Epithelial cell of esophagus (primary cell): ENCODE data around the gene AEBP1.

Source experiments
- DNase-seq: peaks from one replicate; pipeline ENCODE4 v3.0.0; 2010; ENCODE audit warnings: low read depth
- H3K4me3 ChIP-seq: 2 replicates; pipeline ENCODE4 v1.5.1; 2011; ENCODE audit warnings: mild to moderate bottlenecking, low read length, control low read depth
- TF ChIP-seq, protein P1 (sequence below): IDR thresholded peaks from 2 replicates; pipeline ENCODE4 v1.5.1; 2011; ENCODE audit warnings: low read depth, mild to moderate bottlenecking, low read length, control low read depth, inconsistent platforms; ENCODE audit not compliant: insufficient read depth; ENCODE audit errors: missing control alignments

The AEBP1 gene

DNA sequence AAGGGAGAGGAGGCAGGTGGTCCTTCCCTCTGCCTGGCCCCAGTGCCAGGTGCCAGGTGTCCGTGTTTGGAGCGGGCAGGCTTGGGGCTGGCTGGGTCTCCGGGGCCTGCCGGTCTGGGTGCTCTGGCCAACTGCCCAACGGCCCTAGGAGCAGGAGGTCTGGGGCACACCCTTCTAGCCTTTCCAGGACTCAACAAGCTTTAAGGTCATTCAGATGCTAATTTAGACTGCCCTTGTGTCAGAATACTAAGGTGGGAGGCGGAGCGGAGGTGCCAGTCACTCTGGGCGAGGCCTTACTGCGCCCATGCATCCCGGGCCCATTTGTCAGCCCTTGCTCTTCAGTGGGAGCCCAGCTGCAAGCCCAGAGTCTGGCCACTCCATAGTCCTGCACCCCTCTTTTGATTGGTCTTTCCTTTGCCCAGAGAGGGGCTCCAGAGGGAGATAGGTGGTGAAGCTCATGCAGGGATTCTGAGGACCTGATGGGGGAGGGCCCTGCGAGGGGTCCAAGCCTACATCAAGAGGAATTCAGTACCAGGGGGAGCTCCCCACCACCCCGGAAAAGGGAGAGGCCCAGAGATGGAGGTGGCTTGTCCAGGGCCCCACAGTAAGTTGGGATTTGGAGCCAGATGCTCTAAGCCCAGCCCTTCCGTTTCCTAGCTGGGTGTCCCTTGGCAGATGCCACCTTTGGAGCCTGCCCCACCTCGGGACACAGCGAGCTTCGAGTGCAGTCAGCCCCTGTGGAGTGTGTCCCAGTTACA lies 40.1 kb upstream of the AEBP1 start:
- H3K4me3 ChIP-seq = no peak overlapping the region
- TF ChIP-seq, protein P1, sequence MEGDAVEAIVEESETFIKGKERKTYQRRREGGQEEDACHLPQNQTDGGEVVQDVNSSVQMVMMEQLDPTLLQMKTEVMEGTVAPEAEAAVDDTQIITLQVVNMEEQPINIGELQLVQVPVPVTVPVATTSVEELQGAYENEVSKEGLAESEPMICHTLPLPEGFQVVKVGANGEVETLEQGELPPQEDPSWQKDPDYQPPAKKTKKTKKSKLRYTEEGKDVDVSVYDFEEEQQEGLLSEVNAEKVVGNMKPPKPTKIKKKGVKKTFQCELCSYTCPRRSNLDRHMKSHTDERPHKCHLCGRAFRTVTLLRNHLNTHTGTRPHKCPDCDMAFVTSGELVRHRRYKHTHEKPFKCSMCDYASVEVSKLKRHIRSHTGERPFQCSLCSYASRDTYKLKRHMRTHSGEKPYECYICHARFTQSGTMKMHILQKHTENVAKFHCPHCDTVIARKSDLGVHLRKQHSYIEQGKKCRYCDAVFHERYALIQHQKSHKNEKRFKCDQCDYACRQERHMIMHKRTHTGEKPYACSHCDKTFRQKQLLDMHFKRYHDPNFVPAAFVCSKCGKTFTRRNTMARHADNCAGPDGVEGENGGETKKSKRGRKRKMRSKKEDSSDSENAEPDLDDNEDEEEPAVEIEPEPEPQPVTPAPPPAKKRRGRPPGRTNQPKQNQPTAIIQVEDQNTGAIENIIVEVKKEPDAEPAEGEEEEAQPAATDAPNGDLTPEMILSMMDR = no peak
- no peak for DNase-seq

DNA sequence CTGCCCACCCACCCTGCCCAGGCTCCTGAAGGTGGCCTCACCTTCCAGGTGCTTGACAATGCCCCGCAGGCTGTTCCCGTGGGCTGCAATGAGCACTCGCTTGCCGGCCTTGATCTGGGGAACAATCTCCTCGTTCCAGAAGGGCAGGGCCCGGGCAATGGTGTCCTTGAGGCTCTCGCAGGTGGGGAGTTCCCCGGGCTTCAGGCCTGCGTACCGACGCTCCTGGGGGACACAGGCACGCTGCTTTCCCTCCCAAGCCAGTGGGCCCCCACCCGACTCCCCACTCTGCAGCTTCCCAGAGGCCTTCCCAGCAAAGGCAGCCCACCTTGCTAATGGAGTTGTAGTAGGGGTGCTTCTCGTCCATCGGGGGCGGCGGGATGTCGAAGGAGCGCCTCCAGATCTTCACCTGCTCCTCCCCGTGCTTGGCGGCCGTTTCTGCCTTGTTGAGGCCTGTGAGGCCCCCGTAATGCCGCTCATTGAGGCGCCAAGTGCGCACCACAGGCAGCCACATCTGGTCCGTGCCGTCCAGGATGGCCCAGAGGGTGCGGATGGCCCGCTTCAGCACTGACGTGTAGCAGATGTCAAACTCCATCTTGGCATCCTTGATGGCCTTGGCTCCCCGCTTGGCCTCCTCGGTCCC lies 39.2 kb upstream of the AEBP1 start:
- TF ChIP-seq, protein P1 = no peak
- no peak for DNase-seq
- H3K4me3 ChIP-seq = no peak overlapping the region

DNA sequence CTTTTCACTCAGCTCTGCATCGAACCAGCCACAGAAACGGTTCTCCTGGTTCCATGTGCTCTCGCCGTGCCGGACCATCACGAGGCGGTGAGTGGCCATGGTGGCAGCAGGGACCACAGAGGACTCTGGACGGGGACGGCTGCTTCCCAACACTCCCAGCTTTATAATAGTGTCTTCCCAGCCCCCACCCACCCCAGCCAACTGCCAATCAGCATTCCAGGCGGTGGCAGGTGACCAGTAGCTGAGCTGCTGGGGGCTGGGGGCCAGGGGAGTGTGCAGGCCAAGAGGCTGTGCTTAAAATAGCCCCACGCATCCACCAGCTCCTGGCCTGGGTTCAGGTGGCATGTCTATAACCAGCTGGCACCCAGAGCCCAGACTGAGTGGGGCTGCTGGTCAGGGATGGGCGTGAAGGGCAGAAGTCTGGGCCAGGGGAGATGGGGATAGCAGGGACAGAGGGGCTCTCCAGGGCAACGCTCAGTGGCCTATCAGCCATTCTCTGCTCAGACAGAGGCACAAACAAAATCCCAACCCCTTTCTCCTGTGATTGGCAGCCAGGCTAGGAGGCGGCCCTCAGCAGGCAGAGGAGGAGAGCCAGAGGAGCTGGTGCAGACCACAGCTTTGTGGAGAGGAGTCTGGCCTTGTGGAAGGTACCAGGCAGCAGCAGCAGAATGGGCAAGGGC lies 38.6 kb upstream of the AEBP1 start, which contains the start of gene PGAM2:
TSS of gene PGAM2 (minus strand) at position 137 of the 680 bp plus-strand sequence. CDS start at position 99, 38 bp downstream.
- DNase-seq = no peak
- no peak within 1 kb of the TSS for H3K4me3 ChIP-seq
- TF ChIP-seq, protein P1 = no peak

DNA sequence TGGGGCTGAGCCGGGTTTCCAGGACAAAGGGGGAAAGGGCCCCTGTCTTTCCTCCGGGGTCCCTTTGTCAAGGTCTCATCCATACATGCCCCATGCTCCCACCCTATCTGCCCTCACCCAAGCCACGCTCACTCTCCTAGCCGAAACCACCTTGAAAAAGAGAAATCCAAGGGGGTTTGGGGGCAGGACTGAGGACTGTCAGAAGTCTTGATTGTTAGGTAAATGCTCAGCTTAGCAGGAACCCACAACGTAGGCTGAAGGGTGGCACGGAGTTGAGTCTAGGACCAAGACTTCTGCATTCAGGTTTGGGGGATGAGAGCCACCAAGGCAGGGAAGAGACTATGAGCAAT lies 38.1 kb upstream of the AEBP1 start:
- no peak for DNase-seq
- no peak overlapping the region for H3K4me3 ChIP-seq
- TF ChIP-seq, protein P1 = no peak

DNA sequence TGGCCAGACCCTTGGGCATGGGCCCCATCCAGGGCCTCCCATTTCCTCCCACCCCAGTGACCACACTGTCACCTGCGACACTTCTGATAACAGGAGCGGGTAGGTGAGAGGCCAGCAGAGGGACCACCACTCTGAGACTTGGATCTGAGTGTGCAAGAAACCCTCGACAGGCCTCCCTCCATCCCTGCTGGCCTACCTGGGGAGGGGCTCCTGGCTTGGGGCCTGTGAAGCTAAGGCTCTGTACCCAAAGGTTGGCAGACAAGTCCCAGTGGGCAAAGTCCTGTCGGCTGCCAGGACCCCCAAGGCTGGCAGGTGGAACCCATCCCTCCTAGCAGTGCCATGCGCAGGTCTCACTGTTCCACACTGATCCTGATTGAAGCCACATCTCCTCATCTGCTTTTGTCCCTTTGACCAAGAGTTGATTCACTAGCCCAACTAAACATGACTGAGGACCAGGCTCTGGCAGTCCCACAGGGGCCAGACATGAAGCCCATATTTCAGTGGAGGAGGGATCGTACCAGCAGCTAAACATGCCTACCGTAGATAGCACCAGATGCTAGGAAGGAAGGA lies 37.6 kb upstream of the AEBP1 start:
- TF ChIP-seq, protein P1 = no peak
- DNase-seq = no peak
- H3K4me3 ChIP-seq = no peak overlapping the region

DNA sequence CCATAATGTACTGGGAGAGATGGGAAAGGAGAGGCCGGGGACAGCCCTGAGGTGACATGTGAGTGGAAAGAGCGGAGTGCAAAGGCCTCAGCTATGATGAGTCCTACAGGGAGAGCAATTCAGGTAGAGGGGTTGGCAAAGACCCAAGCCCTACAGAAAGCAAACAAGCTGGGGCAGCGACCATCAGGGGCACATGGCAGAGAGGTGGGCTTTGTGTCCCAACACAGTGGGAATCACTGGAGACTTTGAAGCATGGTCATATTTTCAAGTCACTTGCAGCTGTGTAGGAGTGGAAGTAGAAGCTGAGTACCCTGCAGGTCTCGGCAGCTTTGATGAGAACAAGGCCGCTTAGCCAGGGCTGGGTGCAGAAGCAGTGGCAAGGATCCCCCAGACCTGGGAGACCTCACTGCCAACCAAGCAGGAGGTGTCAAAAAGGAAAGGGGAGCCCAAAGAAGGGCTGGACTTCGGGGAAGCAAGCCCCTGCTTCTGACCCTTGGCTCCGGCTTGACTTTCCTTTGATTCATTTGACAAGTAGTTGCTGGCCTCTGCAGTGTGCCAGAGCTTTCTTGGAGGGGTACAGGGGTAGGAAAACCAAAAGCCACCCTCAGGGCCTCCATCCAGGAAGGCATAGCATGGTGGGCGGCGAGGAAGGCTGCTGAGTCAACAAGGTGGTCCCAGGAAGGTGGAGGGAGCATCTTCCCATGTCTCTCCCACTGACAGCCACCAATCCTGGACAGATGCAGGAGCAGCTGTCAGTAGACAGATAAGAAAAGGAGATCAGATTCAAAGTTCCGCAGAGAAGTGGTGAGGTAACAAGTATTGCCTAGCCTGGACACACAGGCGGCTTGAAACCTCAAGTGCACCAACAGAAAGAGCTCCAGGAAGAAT lies 36.8 kb upstream of the AEBP1 start:
- TF ChIP-seq, protein P1 = no peak
- no peak for DNase-seq
- no peak overlapping the region for H3K4me3 ChIP-seq
